GM21381 (cell line): ENCODE data around the gene TBX10.
"Not testable (repeated sequence)": the region's sequence is repeated elsewhere in the genome, so short reads cannot be mapped to it uniquely, and the experiment has no call there.

Experiments used
- ATAC-seq: cut with Tn5 transposase; IDR thresholded peaks from one replicate; pipeline ENCODE4 v1.9.1; 2021; ENCODE audit warnings: mild to moderate bottlenecking, moderate library complexity; ENCODE audit not compliant: unreplicated experiment

TBX10 gene

DNA sequence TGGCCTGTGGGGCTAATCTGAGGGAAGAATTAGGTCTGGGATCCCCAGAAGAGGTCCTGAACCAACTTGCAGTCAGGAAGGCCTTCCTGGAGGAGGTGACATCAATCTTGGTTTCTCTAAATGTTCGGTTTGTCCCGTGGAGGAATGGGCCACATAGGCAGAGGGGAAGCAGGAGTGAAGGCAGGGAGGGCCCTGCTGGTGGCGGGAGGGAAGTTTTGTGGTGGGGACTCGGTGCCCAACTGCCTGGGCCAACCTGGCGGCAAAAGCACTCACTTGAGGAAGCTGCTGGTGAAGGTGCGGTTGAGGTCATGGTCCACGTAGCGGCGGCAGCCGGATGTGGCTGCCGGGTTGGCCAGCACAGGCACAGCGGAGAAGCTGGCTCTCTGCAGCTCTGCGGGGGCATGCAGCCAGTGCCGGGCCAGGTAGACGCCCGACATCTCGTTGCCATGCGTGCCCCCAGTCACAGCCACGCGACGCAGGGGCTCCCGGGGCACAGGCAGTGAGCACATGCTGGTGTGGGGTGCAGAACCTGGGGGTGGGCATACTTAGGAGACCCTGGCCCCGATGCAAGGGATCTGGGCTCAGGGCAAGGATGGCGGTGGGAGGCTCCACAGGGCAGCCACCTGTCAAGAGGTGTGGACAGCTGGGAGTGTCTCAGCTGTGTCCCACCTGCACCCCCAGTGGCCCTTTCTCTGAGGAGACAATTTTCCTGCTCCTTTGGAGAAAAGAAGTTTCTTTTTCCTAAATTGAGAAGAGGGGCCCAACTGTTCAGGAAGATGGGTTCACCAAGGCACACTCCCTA is 7.2 kb upstream of the TBX10 start:
- no peak for ATAC-seq

- no peak for ATAC-seq
Observed at GRCh38 chr11:67645521-67646461, 6.2 kb upstream of the TBX10 start.

DNA sequence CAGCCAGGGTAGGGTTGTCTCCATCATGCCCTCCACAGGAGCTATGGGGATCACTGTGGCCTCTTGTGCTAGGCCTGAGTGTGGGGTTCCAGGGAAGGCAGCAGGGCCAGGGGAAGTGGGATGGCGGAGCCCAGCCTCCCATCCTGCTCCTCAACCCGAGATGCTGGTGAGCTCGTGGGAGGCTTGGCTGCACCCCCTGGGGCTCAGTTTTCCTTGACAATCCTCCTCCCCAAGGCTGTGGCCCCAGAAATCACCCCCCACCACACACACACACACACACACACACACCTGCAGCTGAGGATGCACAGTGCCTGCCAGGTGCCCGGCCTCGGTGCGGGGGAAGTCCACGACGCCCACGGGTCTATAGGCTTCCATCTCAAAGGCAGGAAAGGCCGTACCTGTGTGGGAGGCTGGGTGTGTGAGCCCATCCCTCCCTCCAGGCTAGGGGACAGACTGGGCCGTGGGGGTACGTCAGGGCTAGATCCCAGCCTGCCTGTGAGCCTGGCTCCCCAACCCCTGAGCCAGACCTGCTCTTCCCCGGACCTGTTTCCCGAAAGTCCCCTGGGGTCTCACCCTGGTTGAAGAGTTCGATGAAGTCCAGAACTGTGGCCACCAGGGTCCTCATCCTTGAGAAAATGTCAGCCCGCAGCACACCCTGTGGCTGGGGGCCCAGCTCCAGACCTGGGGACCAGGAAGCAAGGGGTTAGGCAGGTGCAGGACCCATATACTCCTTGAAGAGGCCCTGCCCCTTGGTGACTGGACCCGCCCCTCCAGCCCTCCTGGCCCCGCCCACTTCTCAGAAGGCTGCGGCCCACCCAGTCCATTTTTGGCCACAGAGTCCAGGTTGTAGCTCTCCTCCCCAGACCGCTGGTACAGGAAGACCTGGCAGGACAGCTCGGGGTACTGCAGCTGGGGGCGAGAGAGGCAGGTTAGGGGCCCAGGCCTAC is 5.2 kb upstream of the TBX10 start:
- ATAC-seq, result no peak

DNA sequence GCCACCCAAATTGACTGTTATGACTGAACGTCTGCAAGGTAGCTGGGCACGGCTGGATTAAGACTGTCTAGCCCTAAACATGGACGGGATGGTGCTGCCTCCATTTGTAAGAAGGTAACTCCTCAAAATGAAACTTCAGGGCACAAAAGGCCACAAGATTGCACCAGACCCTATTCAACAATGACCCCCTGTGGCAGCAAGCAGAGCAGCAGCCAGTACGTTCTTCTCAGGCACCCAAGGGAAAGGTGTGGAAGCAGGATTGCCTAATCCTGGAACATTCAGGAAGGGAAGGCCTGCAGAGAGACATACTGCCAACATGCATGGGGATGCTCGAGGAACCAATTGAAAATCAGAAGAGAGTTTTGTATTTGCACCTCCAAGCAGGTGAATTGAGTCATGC is 4.5 kb upstream of the TBX10 start:
- ATAC-seq, result no peak

DNA sequence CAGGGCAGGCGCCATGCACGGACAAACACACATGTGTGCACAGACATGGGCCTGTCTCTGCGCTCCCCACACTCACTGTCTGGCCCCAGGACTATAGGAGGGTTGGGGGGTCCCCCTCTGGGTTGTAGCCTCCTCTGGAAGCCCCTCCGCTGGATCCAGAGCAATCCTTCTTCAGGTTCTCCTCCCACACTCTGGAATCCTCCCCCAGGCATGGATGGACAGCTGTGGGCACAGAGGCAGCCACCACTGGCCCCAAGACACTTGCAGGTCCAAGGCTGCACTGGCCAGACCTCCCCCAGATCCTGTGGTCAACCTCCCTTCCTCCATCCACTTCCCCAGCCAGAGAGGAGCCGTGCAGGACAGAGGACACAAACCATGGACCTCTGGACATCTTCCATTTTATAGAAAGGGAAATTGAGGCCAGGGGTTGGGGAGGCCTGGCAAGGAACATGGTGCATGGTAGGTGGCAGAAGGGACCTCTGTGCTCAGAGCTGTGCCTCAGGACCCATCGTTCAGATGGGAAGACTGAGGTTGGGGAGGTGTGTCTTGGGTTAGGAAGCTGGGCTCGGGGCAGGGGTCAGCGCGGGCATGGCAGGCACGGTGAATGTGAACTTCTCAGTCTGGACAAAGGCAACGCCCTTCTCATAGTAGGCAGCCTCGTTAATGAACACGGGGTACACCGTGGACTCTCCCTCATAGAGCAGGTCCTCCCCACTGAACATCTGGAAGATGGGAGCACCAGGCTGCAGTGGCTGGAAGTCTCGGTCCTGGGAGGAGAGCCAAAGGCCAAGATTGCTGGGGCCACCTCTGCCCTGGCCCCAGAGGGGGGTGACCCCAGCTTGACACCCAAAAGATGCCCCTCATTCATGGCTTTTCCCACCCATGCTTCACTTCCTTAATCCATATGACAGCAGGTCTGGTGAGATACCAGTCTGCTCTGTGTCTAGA is 2.9 kb upstream of the TBX10 start:
- no peak for ATAC-seq

DNA sequence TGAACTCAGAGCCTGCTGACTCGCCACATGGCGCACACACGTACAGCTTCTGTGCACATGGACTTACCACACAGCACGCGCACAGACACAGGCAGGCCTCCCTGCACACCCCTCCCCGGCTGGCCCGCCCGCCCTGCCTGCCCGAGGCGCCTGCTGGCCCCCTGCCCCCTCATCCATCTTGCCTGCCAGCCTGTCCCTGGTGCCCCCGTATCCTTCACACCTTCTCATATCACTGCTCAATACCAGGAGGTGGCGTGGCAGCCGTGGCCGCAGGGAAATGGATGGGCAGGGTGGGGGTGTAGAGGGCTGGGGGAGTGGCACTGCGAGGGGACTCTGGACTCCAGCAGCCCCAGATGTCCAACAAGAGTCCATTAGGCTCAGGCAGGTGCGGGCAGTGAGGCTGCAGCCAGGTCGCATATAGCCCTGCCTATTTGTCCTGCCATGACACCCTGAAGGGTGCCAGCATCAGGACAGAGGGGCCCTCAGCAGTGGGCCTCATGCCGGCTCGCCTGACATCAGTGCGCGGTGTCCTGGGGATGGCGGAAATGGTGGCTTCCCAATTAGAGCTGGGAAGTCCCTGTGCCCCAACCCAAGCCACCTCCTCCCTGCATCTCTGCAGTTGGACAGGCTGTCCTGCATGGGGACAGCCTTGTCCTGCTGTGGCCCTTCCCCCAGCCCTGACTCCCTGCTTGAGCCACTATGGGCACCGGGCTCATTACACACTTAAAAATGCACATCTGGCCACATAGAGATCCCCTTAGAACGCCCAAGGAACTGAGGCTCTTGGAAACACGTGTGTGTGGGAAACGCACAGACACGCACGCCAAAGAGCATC is 2.0 kb upstream of the TBX10 start:
- no peak for ATAC-seq

DNA sequence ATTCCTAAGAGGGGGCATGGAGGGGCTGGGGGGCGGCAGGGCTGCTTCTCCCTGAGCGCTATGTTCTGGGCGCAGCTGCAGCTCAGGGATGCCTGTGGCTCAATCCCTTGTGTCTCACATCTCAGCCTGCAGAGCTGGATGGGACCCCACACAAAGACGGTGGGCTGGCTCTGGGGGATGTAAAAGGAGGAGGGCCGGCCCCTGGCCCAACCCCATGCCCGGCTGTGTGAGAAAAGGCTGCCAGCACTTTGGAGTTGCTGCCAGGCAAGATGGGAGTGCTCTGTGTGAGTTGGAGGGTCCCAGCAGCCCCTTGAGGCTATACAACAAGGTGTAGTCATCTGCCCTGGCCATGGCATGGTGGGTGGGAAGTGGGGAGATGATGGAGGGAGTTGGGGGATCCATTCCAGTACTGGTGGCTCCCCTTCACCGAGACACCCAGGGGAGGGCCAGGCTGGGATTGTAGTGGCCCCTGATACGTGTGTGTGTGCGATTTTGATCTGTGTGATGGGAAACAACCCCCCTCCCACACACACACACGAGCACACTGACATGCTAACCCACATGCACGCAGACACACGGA is 1.3 kb upstream of the TBX10 start:
- ATAC-seq, result no peak

GRCh38 chr11:67640021-67640757 is 626 bp upstream of the TBX10 start:
- ATAC-seq, result no peak

GRCh38 chr11:67638535-67639437 is 777 bp downstream of the TBX10 start:
- no peak for ATAC-seq

GRCh38 chr11:67637441-67637840 is 2.1 kb downstream of the TBX10 start:
- ATAC-seq, result not testable (repeated sequence)

DNA sequence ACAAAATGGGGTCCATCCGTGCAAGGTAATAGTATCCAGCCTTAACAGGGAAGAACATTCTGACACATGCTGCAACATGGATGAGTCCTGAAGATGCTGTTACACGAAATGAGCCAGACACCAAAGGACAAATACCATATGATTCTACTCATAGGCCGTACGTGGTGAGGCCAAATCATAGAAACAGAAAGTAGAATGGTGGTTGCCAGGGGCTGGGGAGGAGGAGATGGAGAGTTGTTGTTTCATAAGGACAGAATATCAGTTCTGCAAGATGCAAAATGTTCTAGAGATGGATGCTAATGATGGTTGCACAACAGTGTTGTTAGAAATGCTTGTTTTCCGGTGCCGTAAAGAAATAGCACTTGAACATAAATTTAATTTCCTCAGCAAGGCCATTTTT is 2.6 kb downstream of the TBX10 start:
- no peak for ATAC-seq

- no peak for ATAC-seq
Observed at GRCh38 chr11:67635231-67635521, 4.4 kb downstream of the TBX10 start.

DNA sequence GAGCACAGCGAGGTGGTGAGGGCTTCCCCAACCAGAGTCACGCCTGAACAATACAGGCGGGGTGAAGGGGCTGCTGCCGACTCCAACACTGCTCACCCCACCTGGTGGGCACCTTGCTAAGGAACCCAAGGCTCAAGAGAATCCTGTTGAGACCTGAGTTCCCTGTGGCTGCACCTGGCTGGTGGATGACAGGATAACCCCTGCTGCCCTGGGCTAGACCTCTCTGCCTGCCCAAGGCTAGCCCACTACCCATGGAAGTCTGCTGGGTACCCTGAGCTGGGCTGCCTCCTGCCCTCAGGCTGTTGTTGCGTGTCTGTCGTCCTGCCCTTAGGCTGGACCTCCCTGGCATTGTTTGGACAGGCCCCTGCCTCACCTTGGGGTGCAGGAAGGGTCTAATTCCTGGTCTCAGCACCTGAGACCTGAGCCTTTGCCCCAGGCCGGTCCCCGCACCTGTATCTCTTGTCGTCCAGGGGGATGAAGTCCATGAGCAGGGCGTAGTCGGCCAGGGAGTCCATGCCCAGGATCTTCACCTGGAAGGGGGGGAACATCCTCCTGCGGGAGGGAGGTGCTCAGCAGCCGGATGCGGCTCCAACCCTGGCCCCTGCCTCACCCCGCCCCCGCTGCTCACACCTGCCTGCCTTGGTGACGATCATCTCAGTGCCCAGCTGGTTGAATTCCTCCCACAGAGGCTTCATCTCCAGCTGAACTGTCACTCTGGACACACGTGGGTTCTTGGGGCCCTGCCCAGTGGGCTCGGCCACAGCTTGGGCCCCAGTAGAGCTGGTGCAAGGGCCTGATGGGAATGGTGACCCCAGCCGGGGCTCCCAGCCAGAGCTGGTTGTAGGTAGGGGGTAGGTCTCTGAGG is 5.0 kb downstream of the TBX10 start:
- no peak for ATAC-seq

DNA sequence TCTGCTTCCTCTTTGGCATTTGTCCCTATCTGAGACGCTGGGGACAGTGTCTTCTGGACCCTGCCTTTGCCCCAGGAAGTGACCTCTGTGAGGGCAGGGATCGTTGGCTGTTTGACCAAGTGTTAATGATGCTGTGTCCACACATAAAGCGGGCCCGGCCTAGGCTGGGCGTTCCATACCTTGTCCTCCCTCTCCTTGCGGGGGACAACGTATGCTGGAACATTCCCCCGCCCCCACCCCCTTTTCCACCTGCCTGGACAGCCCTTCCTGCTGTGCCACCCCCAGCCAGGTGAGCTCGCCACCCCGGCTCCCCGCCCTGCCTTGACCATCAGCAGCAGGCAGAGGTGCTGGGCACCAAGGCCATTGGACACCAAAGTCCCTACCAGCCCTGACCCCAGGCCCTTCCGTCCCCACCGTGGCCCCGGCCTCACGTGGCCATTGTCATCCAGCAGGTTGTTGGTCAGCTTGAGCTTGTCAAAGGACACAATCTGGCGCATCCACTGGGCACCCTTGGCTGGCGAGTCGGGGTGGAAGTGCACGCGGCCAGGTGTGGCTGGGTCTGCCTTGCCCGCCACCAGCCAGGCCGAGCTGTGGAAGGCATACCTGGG is 5.7 kb downstream of the TBX10 start:
- no peak for ATAC-seq

- ATAC-seq, result no peak
Observed at GRCh38 chr11:67632982-67633755, 6.4 kb downstream of the TBX10 start.
